ENCODE results near the gene MIDN.

DNA sequence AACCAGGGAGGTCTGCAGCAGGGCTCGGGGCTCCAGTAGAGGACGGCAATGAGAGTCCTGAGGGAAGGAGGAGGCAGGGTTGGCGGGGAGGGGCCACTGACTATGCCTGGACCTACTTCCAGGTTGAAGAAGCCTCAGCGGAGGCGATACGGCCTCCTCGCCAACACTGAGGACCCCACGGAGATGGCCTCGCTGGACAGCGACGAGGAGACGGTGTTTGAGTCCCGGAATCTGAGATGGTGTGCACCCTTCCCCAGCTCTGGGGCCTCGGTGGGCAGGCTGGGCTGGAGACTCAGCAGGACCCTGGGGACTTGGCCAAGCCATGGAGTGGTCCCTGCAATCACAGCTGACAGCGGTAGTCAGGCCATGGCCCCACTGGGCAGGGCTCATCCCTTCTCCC, 28.7 kb downstream of the MIDN start:
- TF ChIP-seq GATA3 (IDR thresholded peaks at IDR 0.05; ENCODE audit: low read depth, low read length) (no peak), GATA2 (IDR thresholded peaks at IDR 0.05; ENCODE audit: low read depth, low read length) (no peak)

Measured in SH-SY5Y (cell line).